ENCODE measurements around the gene PTPN3. TPM values are rescaled to one million over a fixed set of nuclear protein-coding genes. Genes with fewer than 3 reads are reported as not detected.

PTPN3 gene
- total RNA-seq, 1 donor from 2014 or later, result 2.4 TPM

- H3K4me1 Mint-ChIP-seq, result peaks cover 8% of the 10 kb centered on the region
- Histone ChIP-seq H3K4me3 (no peak overlapping the region), H3K27ac (no peak overlapping the region), H3K79me2 (ENCODE audit: low read depth) (no peaks in the 10 kb centered on the region), H3K4me1 (peaks cover 6% of the 10 kb centered on the region), H3F3A (ENCODE audit: low read depth) (no peaks in the 10 kb centered on the region), H3K36me3 (no peaks in the 10 kb centered on the region), H3K9me3 (ENCODE audit: low read depth) (no peaks in the 10 kb centered on the region), H3K9ac (no peak overlapping the region), H3K4me2 (no peak overlapping the region), H3K27me3 (no peaks in the 10 kb centered on the region), H2AFZ (replicated peaks) (no peak overlapping the region), H4K20me1 (ENCODE audit: low read depth) (no peaks in the 10 kb centered on the region)
- H3K27me3 Mint-ChIP-seq (ENCODE audit: insufficient read depth, low read depth), result peaks cover 8% of the 10 kb centered on the region
- no peak for TF ChIP-seq EZH2 (IDR thresholded peaks at IDR 0.05)
- TF ChIP-seq CTCF (IDR thresholded peaks at IDR 0.05), result no peak
- no peak for TF ChIP-seq EZH2phosphoT487 (IDR thresholded peaks at IDR 0.05)
- H3K9me3 Mint-ChIP-seq, result no peaks in the 10 kb centered on the region
- H3K27ac Mint-ChIP-seq, result no peak overlapping the region
- no peak overlapping the region for H3K4me3 Mint-ChIP-seq
- DNase-seq (ENCODE audit: low spot score), result no peak
- no peaks in the 10 kb centered on the region for H3K36me3 Mint-ChIP-seq
Observed at GRCh38 chr9:109411069-109411761, 86.9 kb downstream of the PTPN3 start.

- peaks cover 8% of the 10 kb centered on the region for H3K27me3 Mint-ChIP-seq (ENCODE audit: insufficient read depth, low read depth)
Observed at GRCh38 chr9:109409773-109410397, 88.2 kb downstream of the PTPN3 start.

DNA sequence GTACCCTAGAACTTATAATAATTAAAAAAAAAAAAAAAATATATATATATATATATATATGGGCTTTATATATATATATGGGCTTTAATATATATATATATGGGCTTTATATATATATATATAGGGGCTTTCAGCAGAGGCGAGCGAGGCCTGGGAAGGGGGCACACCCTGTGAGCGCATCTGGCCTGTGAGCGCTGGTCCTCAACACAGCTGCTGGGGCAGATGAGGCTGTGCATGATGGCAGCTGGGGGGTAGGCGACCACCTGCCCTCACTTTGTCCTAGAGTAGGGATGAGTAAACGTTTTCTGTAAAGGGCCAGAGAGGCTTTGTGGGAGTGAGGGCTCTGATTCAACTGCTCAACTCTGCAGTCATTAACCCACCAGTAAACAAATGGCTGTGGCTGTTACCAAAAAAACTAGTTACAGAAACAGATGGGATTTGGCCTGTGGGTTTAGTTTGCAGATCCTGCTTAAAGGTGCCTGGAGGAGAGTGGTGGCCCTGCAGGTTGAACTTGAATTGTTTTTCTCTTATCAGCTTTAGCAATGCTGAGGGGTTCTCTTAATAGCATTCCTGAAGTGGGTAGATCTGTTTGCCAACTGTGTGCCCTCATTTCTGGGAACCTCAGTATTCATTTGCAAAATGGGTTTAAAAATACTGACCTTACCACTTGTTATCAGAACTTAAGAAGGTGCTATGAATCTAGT, 89.2 kb downstream of the PTPN3 start:
- peaks cover 7% of the 10 kb centered on the region for H3K4me1 ChIP-seq
- H3K27me3 ChIP-seq, result no peaks in the 10 kb centered on the region
- H3K9me3 ChIP-seq (ENCODE audit: low read depth), result no peaks in the 10 kb centered on the region
- no peak overlapping the region for H3K27ac ChIP-seq
- H3K4me3 ChIP-seq, result no peak overlapping the region
- no peaks in the 10 kb centered on the region for H3K9me3 Mint-ChIP-seq
- H3K4me3 Mint-ChIP-seq, result no peak overlapping the region
- H3K4me2 ChIP-seq, result no peak overlapping the region
- no peak for TF ChIP-seq CTCF (IDR thresholded peaks at IDR 0.05)
- no peak for TF ChIP-seq EZH2 (IDR thresholded peaks at IDR 0.05)
- no peak for TF ChIP-seq EZH2phosphoT487 (IDR thresholded peaks at IDR 0.05)
- peaks cover 13% of the 10 kb centered on the region for H3K4me1 Mint-ChIP-seq
- H3K27ac Mint-ChIP-seq, result no peak overlapping the region
- DNase-seq (ENCODE audit: low spot score), result no peak
- H3K27me3 Mint-ChIP-seq (ENCODE audit: insufficient read depth, low read depth), result peaks cover 8% of the 10 kb centered on the region
- no peak overlapping the region for H3K9ac ChIP-seq
- H4K20me1 ChIP-seq (ENCODE audit: low read depth), result no peaks in the 10 kb centered on the region
- H3F3A ChIP-seq (ENCODE audit: low read depth), result no peaks in the 10 kb centered on the region
- H3K36me3 Mint-ChIP-seq, result no peaks in the 10 kb centered on the region
- H2AFZ ChIP-seq (replicated peaks), result no peak overlapping the region
- no peaks in the 10 kb centered on the region for H3K79me2 ChIP-seq (ENCODE audit: low read depth)
- H3K36me3 ChIP-seq, result no peaks in the 10 kb centered on the region

More at GRCh38 chr9:109409773-109410397, 88.2 kb downstream of the PTPN3 start:
- peak; percentile 61 for DNase-seq (ENCODE audit: low spot score)
- no peak for TF ChIP-seq EZH2phosphoT487 (IDR thresholded peaks at IDR 0.05)
- peak; percentile 62 for TF ChIP-seq CTCF (IDR thresholded peaks at IDR 0.05)
- no peaks in the 10 kb centered on the region for H3K36me3 ChIP-seq
- no peak overlapping the region for H2AFZ ChIP-seq (replicated peaks)
- no peaks in the 10 kb centered on the region for H3F3A ChIP-seq (ENCODE audit: low read depth)
- H4K20me1 ChIP-seq (ENCODE audit: low read depth), result no peaks in the 10 kb centered on the region
- no peak overlapping the region for H3K9ac ChIP-seq
- H3K4me1 ChIP-seq, result peaks cover 6% of the 10 kb centered on the region
- H3K27ac ChIP-seq, result no peak overlapping the region
- H3K79me2 ChIP-seq (ENCODE audit: low read depth), result no peaks in the 10 kb centered on the region
- H3K4me1 Mint-ChIP-seq, result peaks cover 8% of the 10 kb centered on the region
- no peaks in the 10 kb centered on the region for H3K9me3 ChIP-seq (ENCODE audit: low read depth)
- H3K4me2 ChIP-seq, result no peak overlapping the region
- no peaks in the 10 kb centered on the region for H3K9me3 Mint-ChIP-seq
- no peaks in the 10 kb centered on the region for H3K27me3 ChIP-seq
- no peak overlapping the region for H3K4me3 ChIP-seq
- H3K36me3 Mint-ChIP-seq, result no peaks in the 10 kb centered on the region
- H3K27ac Mint-ChIP-seq, result peak overlapping the region; percentile 13
- no peak overlapping the region for H3K4me3 Mint-ChIP-seq
